Astrocyte (in vitro differentiated cells and primary cell): Measurements from ENCODE around the gene FBXO4.

ENCODE experiments used
- EZH2 ChIP-seq: IDR thresholded peaks from 2 replicates; pipeline ENCODE4 v1.6.1; 2012; ENCODE audit warnings: mild to moderate bottlenecking, low read length, inconsistent platforms; ENCODE audit not compliant: insufficient read depth
- TF ChIP-seq, protein P1 (sequence below): IDR thresholded peaks from 2 replicates; pipeline ENCODE4 v1.5.1; 2011; ENCODE audit warnings: low read depth, mild to moderate bottlenecking, inconsistent platforms, low read length, moderate library complexity; ENCODE audit not compliant: insufficient read depth

DNA sequence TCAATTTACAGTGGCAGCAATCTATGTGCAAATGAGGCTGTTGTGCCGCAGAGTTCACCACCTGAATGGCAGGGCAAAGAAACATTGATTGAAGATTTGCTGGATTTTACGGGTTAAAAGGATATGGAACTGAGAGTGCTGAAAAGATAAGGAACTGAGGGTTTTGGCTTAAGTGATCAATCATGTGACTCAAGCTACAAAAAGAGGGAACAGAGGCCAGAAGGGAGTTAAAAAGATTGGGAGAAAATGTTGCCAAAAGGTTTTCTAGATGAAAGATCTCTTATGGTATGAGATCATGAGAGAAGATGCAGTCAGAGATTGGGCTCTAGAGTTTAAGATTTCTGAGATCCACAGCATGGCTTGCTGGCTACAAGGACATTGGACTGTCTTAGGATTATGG, 28.9 kb upstream of the FBXO4 start:
- TF ChIP-seq, protein P1, sequence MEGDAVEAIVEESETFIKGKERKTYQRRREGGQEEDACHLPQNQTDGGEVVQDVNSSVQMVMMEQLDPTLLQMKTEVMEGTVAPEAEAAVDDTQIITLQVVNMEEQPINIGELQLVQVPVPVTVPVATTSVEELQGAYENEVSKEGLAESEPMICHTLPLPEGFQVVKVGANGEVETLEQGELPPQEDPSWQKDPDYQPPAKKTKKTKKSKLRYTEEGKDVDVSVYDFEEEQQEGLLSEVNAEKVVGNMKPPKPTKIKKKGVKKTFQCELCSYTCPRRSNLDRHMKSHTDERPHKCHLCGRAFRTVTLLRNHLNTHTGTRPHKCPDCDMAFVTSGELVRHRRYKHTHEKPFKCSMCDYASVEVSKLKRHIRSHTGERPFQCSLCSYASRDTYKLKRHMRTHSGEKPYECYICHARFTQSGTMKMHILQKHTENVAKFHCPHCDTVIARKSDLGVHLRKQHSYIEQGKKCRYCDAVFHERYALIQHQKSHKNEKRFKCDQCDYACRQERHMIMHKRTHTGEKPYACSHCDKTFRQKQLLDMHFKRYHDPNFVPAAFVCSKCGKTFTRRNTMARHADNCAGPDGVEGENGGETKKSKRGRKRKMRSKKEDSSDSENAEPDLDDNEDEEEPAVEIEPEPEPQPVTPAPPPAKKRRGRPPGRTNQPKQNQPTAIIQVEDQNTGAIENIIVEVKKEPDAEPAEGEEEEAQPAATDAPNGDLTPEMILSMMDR, result no peak
- no peak for TF ChIP-seq EZH2
